ENCODE results near the gene ZBTB16. TPM values are rescaled to one million over a fixed set of nuclear protein-coding genes. Genes with fewer than 3 reads are reported as not detected.

The ZBTB16 gene
- total RNA-seq, 1 donor from 2014 or later, result 17.7 TPM

- Histone ChIP-seq H3K4me2 (no peak overlapping the region), H3K27ac (no peak overlapping the region), H3K9me3 (ENCODE audit: low read depth) (no peaks in the 10 kb centered on the region), H3K36me3 (no peaks in the 10 kb centered on the region), H3K4me3 (no peak overlapping the region), H3K4me1 (no peaks in the 10 kb centered on the region), H3K27me3 (no peaks in the 10 kb centered on the region), H4K20me1 (ENCODE audit: low read depth) (no peaks in the 10 kb centered on the region), H3F3A (ENCODE audit: low read depth) (no peaks in the 10 kb centered on the region), H3K79me2 (ENCODE audit: low read depth) (no peaks in the 10 kb centered on the region), H3K9ac (no peak overlapping the region), H2AFZ (replicated peaks) (no peak overlapping the region)
- Mint-ChIP-seq H3K9me3 (no peaks in the 10 kb centered on the region), H3K27ac (no peak overlapping the region), H3K4me1 (no peaks in the 10 kb centered on the region), H3K36me3 (no peaks in the 10 kb centered on the region), H3K27me3 (ENCODE audit: insufficient read depth, low read depth) (peaks cover 5% of the 10 kb centered on the region), H3K4me3 (no peak overlapping the region)
- TF ChIP-seq EZH2 (IDR thresholded peaks at IDR 0.05) (no peak), EZH2phosphoT487 (IDR thresholded peaks at IDR 0.05) (no peak), CTCF (IDR thresholded peaks at IDR 0.05) (no peak)
- no peak for DNase-seq (ENCODE audit: low spot score)
Observed at GRCh38 chr11:114271316-114271715, 211.8 kb downstream of the ZBTB16 start.

GRCh38 chr11:114272311-114272710 lies 212.8 kb downstream of the ZBTB16 start:
- no peak for DNase-seq (ENCODE audit: low spot score)
- Histone ChIP-seq H3F3A (ENCODE audit: low read depth) (no peaks in the 10 kb centered on the region), H3K79me2 (ENCODE audit: low read depth) (no peaks in the 10 kb centered on the region), H3K27ac (no peak overlapping the region), H3K27me3 (no peaks in the 10 kb centered on the region), H3K4me2 (no peak overlapping the region), H3K9ac (no peak overlapping the region), H3K9me3 (ENCODE audit: low read depth) (no peaks in the 10 kb centered on the region), H3K4me3 (no peak overlapping the region), H4K20me1 (ENCODE audit: low read depth) (no peaks in the 10 kb centered on the region), H3K4me1 (no peaks in the 10 kb centered on the region), H3K36me3 (no peaks in the 10 kb centered on the region), H2AFZ (replicated peaks) (no peak overlapping the region)
- no peak for TF ChIP-seq EZH2phosphoT487 (IDR thresholded peaks at IDR 0.05)
- H3K9me3 Mint-ChIP-seq, result no peaks in the 10 kb centered on the region
- H3K27me3 Mint-ChIP-seq (ENCODE audit: insufficient read depth, low read depth), result peaks cover 5% of the 10 kb centered on the region
- H3K27ac Mint-ChIP-seq, result no peak overlapping the region
- no peaks in the 10 kb centered on the region for H3K4me1 Mint-ChIP-seq
- H3K36me3 Mint-ChIP-seq, result no peaks in the 10 kb centered on the region
- H3K4me3 Mint-ChIP-seq, result no peak overlapping the region

- Histone ChIP-seq H3K9me3 (ENCODE audit: low read depth) (no peaks in the 10 kb centered on the region), H3K36me3 (no peaks in the 10 kb centered on the region)
- H3K4me3 Mint-ChIP-seq, result no peak overlapping the region
Observed at GRCh38 chr11:114273071-114273470, 213.6 kb downstream of the ZBTB16 start.

More at GRCh38 chr11:114273071-114273470, 213.6 kb downstream of the ZBTB16 start:
- Mint-ChIP-seq H3K36me3 (no peaks in the 10 kb centered on the region), H3K27ac (no peak overlapping the region), H3K9me3 (no peaks in the 10 kb centered on the region), H3K4me1 (no peaks in the 10 kb centered on the region), H3K27me3 (ENCODE audit: insufficient read depth, low read depth) (peaks cover 5% of the 10 kb centered on the region)
- TF ChIP-seq CTCF (IDR thresholded peaks at IDR 0.05) (no peak), EZH2 (IDR thresholded peaks at IDR 0.05) (no peak), EZH2phosphoT487 (IDR thresholded peaks at IDR 0.05) (no peak)
- Histone ChIP-seq H3K4me3 (no peak overlapping the region), H3K27ac (no peak overlapping the region), H3K79me2 (ENCODE audit: low read depth) (no peaks in the 10 kb centered on the region), H3K4me2 (no peak overlapping the region), H3K27me3 (no peaks in the 10 kb centered on the region), H3F3A (ENCODE audit: low read depth) (no peaks in the 10 kb centered on the region), H2AFZ (replicated peaks) (no peak overlapping the region), H3K9ac (no peak overlapping the region), H4K20me1 (ENCODE audit: low read depth) (no peaks in the 10 kb centered on the region), H3K4me1 (no peaks in the 10 kb centered on the region)
- no peak for DNase-seq (ENCODE audit: low spot score)

Data from neural progenitor cell (in vitro differentiated cells).